ENCODE measurements around the gene CYB5R3.
"Not testable (repeated sequence)": the region's sequence is repeated elsewhere in the genome, so short reads cannot be mapped to it uniquely, and the experiment has no call there.

Gene CYB5R3

DNA sequence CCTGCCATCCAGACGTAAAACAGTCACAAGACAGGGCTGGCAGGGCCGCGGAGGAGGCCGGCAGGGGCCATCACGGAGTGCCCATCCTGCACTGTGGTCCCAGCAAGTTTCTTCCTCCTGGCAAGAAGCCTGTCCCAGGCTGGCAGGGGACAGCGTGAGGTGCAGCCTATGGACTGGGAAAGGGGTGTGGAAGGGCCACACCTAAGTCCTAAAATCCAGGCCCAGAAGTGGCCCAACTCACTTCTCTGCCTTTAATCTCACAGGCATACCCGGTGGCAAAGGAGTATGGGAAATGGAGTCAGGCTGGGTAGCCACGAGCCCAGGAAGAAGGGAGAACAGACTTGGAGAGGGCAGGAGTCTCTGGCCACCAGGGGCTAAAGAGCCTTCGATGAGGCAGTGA lies 78.6 kb downstream of the CYB5R3 start:
- not testable (repeated sequence) for DNase-seq (ENCODE audit: low read depth, low spot score)

DNA sequence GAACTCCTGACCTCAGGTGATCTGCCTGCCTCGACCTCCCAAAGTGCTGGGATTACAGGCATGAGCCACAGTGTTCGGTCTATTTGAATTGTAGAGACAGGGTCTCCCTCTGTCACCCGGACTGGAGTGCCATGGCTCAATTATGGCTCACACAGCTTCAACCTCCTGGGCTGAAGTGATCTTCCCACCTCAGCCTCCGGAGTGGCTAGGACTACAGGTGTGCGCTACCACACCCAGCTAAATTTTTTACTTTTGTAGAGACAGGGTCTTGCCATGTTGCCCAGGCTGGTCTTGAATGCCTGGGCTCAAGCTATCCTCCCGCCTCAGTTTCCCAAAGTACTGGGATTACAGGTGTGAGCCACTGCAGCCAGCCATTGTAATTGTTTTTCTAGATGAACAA lies 81.2 kb downstream of the CYB5R3 start:
- DNase-seq (ENCODE audit: low read depth, low spot score) = not testable (repeated sequence)
